Peyer's patch (tissue), 4 donors: ENCODE data around the gene EXOSC2. TPM values are rescaled to one million over a fixed set of nuclear protein-coding genes. Genes with fewer than 3 reads are reported as not detected.

Experiments used
- DNase-seq, 3 donors: peaks; one replicate each; pipeline ENCODE4 v3.0.0-alpha.2; 2017 to 2019
- H3K27ac ChIP-seq, 4 donors: fragments of 200-600 bp; sonication (generic); one replicate each; pipeline ENCODE4 v1.5.1; 2016 to 2019
- H3K27me3 ChIP-seq, 2 donors: fragments of 200-600 bp; sonication (generic); one replicate each; pipeline ENCODE4 v1.5.1; 2019
- H3K36me3 ChIP-seq, 3 donors: fragments of 200-600 bp; sonication (generic); one replicate each; pipeline ENCODE4 v1.5.1; 2016 to 2019
- H3K4me1 ChIP-seq, 4 donors: fragments of 200-600 bp; sonication (generic); one replicate each; pipeline ENCODE4 v1.5.1; 2016 to 2019
- H3K4me3 ChIP-seq, 4 donors: fragments of 200-600 bp; sonication (generic); 1 replicate in 3 of 4; 2 replicates in 1 of 4; pipeline ENCODE4 v1.5.1; 2016 to 2019; ENCODE audit warnings: mild to moderate bottlenecking in 1 of 4
- H3K9me3 ChIP-seq, 4 donors: fragments of 200-600 bp; sonication (generic); one replicate each; pipeline ENCODE4 v1.5.1; 2016 to 2019; ENCODE audit warnings: mild to moderate bottlenecking in 1 of 4
- CTCF ChIP-seq, 6 experiments: fragments of 450-650 bp in 4 of 6; fragments of 200-600 bp in 2 of 6; sonication (generic) in 1 of 6; IDR thresholded peaks; one replicate each; pipeline ENCODE4 v1.5.1; 2017 to 2019; ENCODE audit warnings: antibody characterized with exemption in 6 of 6, mild to moderate bottlenecking in 3 of 6, moderate library complexity in 1 of 6
- POLR2A ChIP-seq, 2 donors: fragments of 450-650 bp; IDR thresholded peaks; one replicate each; pipeline ENCODE4 v1.5.1; 2017; ENCODE audit warnings: antibody characterized with exemption in 2 of 2, mild to moderate bottlenecking in 2 of 2, moderate library complexity in 2 of 2
- total RNA-seq, 4 donors: library from RNA; depleted of rRNA; stranded (reverse); fragments of >200 nt; gene quantifications; one replicate each; pipeline ENCODE4 v1.1.0, GENCODE V29; 2016

EXOSC2 gene
- 10 to 100 TPM; 19.1 to 33.8 (median 20.8) TPM for total RNA-seq

- Histone ChIP-seq H3K4me3 (peak within 1 kb of the TSS; percentile 71 to 83 (median 78)), H3K27me3 (no peaks in the 10 kb centered on the region), H3K9me3 (no peaks in the 10 kb centered on the region), H3K36me3 (peaks cover 0 to 19% (median 0%) of the 10 kb centered on the region in 3 donors), H3K4me1 (peaks cover 0 to 23% (median 3%) of the 10 kb centered on the region in 4 donors), H3K27ac (peak within 1 kb of the TSS; percentile 19 to 76 (median 48))
- DNase-seq = peak; percentile 98 to 99 (median 98)
- TF ChIP-seq CTCF (IDR thresholded peaks at IDR 0.05) (no peak), POLR2A (IDR thresholded peaks at IDR 0.05) (peak; percentile 39 to 63)
Observed at GRCh38 chr9:130693426-130694191, at the start of gene EXOSC2. Gene EXOSC2, plus strand, starts transcription at chr9:130693780. Its CDS starts 12 bp downstream, at chr9:130693792.

GRCh38 chr9:130651221-130651620 is 42.4 kb upstream of the EXOSC2 start:
- H3K27ac ChIP-seq = no peak overlapping the region
- no peak overlapping the region for H3K4me3 ChIP-seq
- TF ChIP-seq CTCF (IDR thresholded peaks at IDR 0.05) = no peak
- no peak for TF ChIP-seq POLR2A (IDR thresholded peaks at IDR 0.05)
- no peaks in the 10 kb centered on the region for H3K9me3 ChIP-seq
- no peaks in the 10 kb centered on the region for H3K36me3 ChIP-seq
- DNase-seq = no peak
- H3K4me1 ChIP-seq = no peaks in the 10 kb centered on the region
- no peaks in the 10 kb centered on the region for H3K27me3 ChIP-seq

- Histone ChIP-seq H3K27me3 (no peaks in the 10 kb centered on the region), H3K9me3 (no peaks in the 10 kb centered on the region), H3K4me1 (no peaks in the 10 kb centered on the region), H3K36me3 (no peaks in the 10 kb centered on the region), H3K27ac (no peak overlapping the region), H3K4me3 (no peak overlapping the region)
- TF ChIP-seq CTCF (IDR thresholded peaks at IDR 0.05) (no peak), POLR2A (IDR thresholded peaks at IDR 0.05) (no peak)
- DNase-seq = no peak
Observed at GRCh38 chr9:130651752-130652151, 41.8 kb upstream of the EXOSC2 start.

GRCh38 chr9:130654879-130655278 is 38.7 kb upstream of the EXOSC2 start:
- peaks cover 0 to 21% of the 10 kb centered on the region in 2 donors for H3K27me3 ChIP-seq
- no peaks in the 10 kb centered on the region for H3K36me3 ChIP-seq
- H3K9me3 ChIP-seq = no peaks in the 10 kb centered on the region
- H3K4me3 ChIP-seq = no peak overlapping the region
- TF ChIP-seq POLR2A (IDR thresholded peaks at IDR 0.05) (no peak), CTCF (IDR thresholded peaks at IDR 0.05) (no peak)
- peaks cover 0 to 7% (median 0%) of the 10 kb centered on the region in 4 donors for H3K4me1 ChIP-seq
- H3K27ac ChIP-seq = no peak overlapping the region
- DNase-seq = no peak

GRCh38 chr9:130658893-130659698 is 34.5 kb upstream of the EXOSC2 start:
- H3K36me3 ChIP-seq = no peaks in the 10 kb centered on the region
- no peaks in the 10 kb centered on the region for H3K9me3 ChIP-seq
- no peak overlapping the region for H3K4me3 ChIP-seq
- DNase-seq = no peak
- peaks cover 0 to 63% of the 10 kb centered on the region in 2 donors for H3K27me3 ChIP-seq
- peaks cover 0 to 48% (median 9%) of the 10 kb centered on the region in 4 donors for H3K4me1 ChIP-seq
- no peak overlapping the region for H3K27ac ChIP-seq
- TF ChIP-seq POLR2A (IDR thresholded peaks at IDR 0.05) (no peak), CTCF (IDR thresholded peaks at IDR 0.05) (no peak)
